HT1080 (cell line): Measurements from ENCODE around the gene COPA. TPM values are rescaled to one million over a fixed set of nuclear protein-coding genes. Genes with fewer than 3 reads are reported as not detected.

Experiments used
- small RNA-seq: library from RNA; depleted of rRNA; stranded (forward); fragments of <200 nt; gene quantifications from one replicate; pipeline ENCODE3, GENCODE V24; 2014
- total RNA-seq: library from RNA; depleted of rRNA; stranded (reverse); fragments of >200 nt; shearing (Covaris generic); gene quantifications from 2 replicates; pipeline ENCODE4 v1.2.3, GENCODE V29; 2014; rRNA removed

The COPA gene
- total RNA-seq, 1 experiment from 2014 or later, result 133 TPM

Small RNA genes lying within 50 kb of the gene (small RNA-seq; reads per million reads assigned to genes)
- gene RF00019 (not detected), gene RNU4-42P (0.18 reads per million)

Other genes with a start within 250 kb of the COPA start
- gene IGSF8, start 244.6 kb downstream of the COPA start, total RNA-seq, result 17.5 and 18.0 TPM in 2 replicates
- not detected in 2 replicates for gene ATP1A2, start 227.5 kb downstream of the COPA start, total RNA-seq
- not detected in 2 replicates for gene ATP1A4, start 191.6 kb downstream of the COPA start, total RNA-seq
- gene CASQ1, start 152.7 kb downstream of the COPA start, total RNA-seq, result not detected in 2 replicates
- gene PEA15, start 137.9 kb downstream of the COPA start, total RNA-seq, result 129 and 187 TPM in 2 replicates
- gene DCAF8, start 80.7 kb downstream of the COPA start, total RNA-seq, result 47.6 and 56.9 TPM in 2 replicates
- gene PEX19, start 58.1 kb downstream of the COPA start, total RNA-seq, result 26.9 and 27.6 TPM in 2 replicates
- 40.0 and 49.0 TPM in 2 replicates for gene NCSTN, start 133 bp upstream of the COPA start, total RNA-seq
- 0.18 TPM in 1 of 2 replicates, not detected in the other for gene NHLH1, start 23.8 kb upstream of the COPA start, total RNA-seq
- gene VANGL2, start 57.3 kb upstream of the COPA start, total RNA-seq, result 2.1 and 2.5 TPM in 2 replicates
- gene SLAMF6, start 180.0 kb upstream of the COPA start, total RNA-seq, result not detected in 2 replicates
- gene CD84, start 236.2 kb upstream of the COPA start, total RNA-seq, result not detected in 2 replicates